Erythroblast (primary cell): ENCODE measurements around the gene SH2D7.

Source experiments
- GATA1 ChIP-seq: IDR thresholded peaks from 2 replicates; pipeline ENCODE4 v1.6.1; 2011; ENCODE audit warnings: low read depth, mild to moderate bottlenecking, control low read depth, low read length, moderate library complexity
- POLR2A ChIP-seq: IDR thresholded peaks from 2 replicates; pipeline ENCODE4 v1.6.1; 2011; ENCODE audit warnings: mild to moderate bottlenecking, low read length

GRCh38 chr15:78057803-78058202 lies 34.6 kb upstream of the SH2D7 start:
- no peak for TF ChIP-seq POLR2A
- no peak for TF ChIP-seq GATA1
